ENCODE results near the gene ZDHHC16.

DNA sequence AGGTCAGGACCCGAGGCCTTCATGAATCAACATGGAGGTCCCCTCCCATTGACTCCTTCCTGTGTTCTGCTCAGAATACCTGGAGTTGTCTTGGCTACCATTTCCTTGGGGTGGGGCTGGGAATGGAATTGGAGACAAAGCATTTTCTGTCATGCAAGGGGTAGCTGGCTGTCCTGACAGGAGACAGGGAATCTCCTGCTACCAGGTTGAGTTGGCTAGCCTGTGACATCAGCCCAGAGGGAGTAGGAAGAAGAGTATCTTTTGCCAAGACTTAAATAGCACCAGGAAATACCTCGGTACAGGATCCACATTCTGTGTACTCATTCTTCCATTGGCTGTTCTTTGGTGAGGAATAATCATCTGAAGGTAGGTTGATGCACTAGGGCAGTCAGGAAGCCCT, 4.9 kb downstream of the ZDHHC16 start:
- TF ChIP-seq, protein P1, sequence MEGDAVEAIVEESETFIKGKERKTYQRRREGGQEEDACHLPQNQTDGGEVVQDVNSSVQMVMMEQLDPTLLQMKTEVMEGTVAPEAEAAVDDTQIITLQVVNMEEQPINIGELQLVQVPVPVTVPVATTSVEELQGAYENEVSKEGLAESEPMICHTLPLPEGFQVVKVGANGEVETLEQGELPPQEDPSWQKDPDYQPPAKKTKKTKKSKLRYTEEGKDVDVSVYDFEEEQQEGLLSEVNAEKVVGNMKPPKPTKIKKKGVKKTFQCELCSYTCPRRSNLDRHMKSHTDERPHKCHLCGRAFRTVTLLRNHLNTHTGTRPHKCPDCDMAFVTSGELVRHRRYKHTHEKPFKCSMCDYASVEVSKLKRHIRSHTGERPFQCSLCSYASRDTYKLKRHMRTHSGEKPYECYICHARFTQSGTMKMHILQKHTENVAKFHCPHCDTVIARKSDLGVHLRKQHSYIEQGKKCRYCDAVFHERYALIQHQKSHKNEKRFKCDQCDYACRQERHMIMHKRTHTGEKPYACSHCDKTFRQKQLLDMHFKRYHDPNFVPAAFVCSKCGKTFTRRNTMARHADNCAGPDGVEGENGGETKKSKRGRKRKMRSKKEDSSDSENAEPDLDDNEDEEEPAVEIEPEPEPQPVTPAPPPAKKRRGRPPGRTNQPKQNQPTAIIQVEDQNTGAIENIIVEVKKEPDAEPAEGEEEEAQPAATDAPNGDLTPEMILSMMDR (IDR thresholded peaks at IDR 0.05), result no peak
- TF ChIP-seq POLR2A (IDR thresholded peaks at IDR 0.05), result no peak

Measured in lower leg skin (tissue), 3 donors.